ENCODE data around the gene NCS1. TPM values are rescaled to one million over a fixed set of nuclear protein-coding genes. Genes with fewer than 3 reads are reported as not detected.

Gene NCS1
- total and polyA plus RNA-seq, 2 of the 8 experiments (the other 6 are each of a cell fraction or from before 2014, with no cell fraction given) = 34.7 to 47.6 TPM

- CTCF ChIA-PET (ENCODE audit: partially characterized antibody) = interaction anchor here (1.1 kb wide), 1 partner anchor 101 kb away, joined by 4 read pairs; no protein-coding TSS in a partner anchor
- TF ChIP-seq EZH2 (IDR thresholded peaks at IDR 0.05; ENCODE audit: low read depth, low read length, severe bottlenecking) (no peak), BCL11A (IDR thresholded peaks at IDR 0.05; ENCODE audit: low read depth in 2 of 2, low read length in 2 of 2) (no peak), KDM4A (IDR thresholded peaks at IDR 0.05; ENCODE audit: low read depth, low read length, severe bottlenecking) (no peak), CTBP2 (IDR thresholded peaks at IDR 0.05; ENCODE audit: borderline replicate concordance, insufficient read depth, insufficient read length, low read length) (no peak), SIX5 (IDR thresholded peaks at IDR 0.05; ENCODE audit: low read depth, low read length) (no peak), TAF1 (IDR thresholded peaks at IDR 0.05; ENCODE audit: low read depth, low read length) (no peak), ZNF274 (IDR thresholded peaks at IDR 0.05; ENCODE audit: borderline replicate concordance, extremely low read depth, low read length) (no peak), TCF12 (IDR thresholded peaks at IDR 0.05; ENCODE audit: low read depth, low read length) (no peak), BRCA1 (IDR thresholded peaks at IDR 0.05; ENCODE audit: low read depth, low read length) (no peak), USF2 (IDR thresholded peaks at IDR 0.05; ENCODE audit: low read length) (no peak), FOSL1 (IDR thresholded peaks at IDR 0.05; ENCODE audit: insufficient read depth, low read depth, low read length) (no peak), NANOG (IDR thresholded peaks at IDR 0.05; ENCODE audit: insufficient read depth, low read depth, low read length, poor library complexity, severe bottlenecking) (no peak)
Measured at GRCh38 chr9:130129432-130130061, 42.7 kb upstream of the NCS1 start.

More at GRCh38 chr9:130129432-130130061, 42.7 kb upstream of the NCS1 start:
- Histone ChIP-seq H3K4me2 (ENCODE audit: insufficient read depth in 1 of 2, low read depth in 2 of 2, low read length in 2 of 2) (no peak overlapping the region), H3K23ac (ENCODE audit: insufficient read length) (no peak overlapping the region), H2BK12ac (ENCODE audit: low read depth, low read length) (no peak overlapping the region), H2BK20ac (ENCODE audit: low read length) (no peak overlapping the region), H3K23me2 (ENCODE audit: low read depth, low read length) (no peaks in the 10 kb centered on the region), H2AK5ac (ENCODE audit: low read depth, low read length) (no peak overlapping the region), H4K8ac (ENCODE audit: extremely low read depth, insufficient read depth, low read length) (no peak overlapping the region), H2AFZ (ENCODE audit: low read length) (no peak overlapping the region), H3K79me2 (ENCODE audit: control insufficient read depth in 1 of 2, insufficient read depth in 2 of 2, low read length in 2 of 2) (no peaks in the 10 kb centered on the region), H3K56ac (replicated peaks; ENCODE audit: insufficient read length, low read depth, low read length) (no peak overlapping the region), H2BK120ac (replicated peaks; ENCODE audit: low read depth, low read length) (no peak overlapping the region), H3K27ac (ENCODE audit: low read depth, low read length) (no peak overlapping the region), H3K27me3 (replicated peaks in 1 of 4; ENCODE audit: control insufficient read depth in 3 of 4, extremely low read depth in 1 of 4, insufficient read depth in 3 of 4, low read length in 3 of 4) (peaks cover 0 to 1% (median 0%) of the 10 kb centered on the region in 4 experiments; a peak in 1 of 7 replicates), H3K4me3 (ENCODE audit: extremely low read depth in 1 of 4, insufficient read depth in 2 of 4, low read depth in 3 of 4, low read length in 4 of 4) (no peak overlapping the region), H3K79me1 (ENCODE audit: low read depth, low read length) (no peaks in the 10 kb centered on the region; the same call in 1 of the 2 replicates), H3K4ac (replicated peaks; ENCODE audit: insufficient read length, low read depth, low read length) (no peak overlapping the region), H3K14ac (ENCODE audit: insufficient read length) (no peak overlapping the region), H3K9ac (replicated peaks in 1 of 4; ENCODE audit: extremely low read depth in 1 of 4, low read depth in 3 of 4, low read length in 3 of 4) (no peak overlapping the region), H3K36me3 (ENCODE audit: control insufficient read depth in 2 of 4, insufficient read depth in 4 of 4, low read length in 3 of 4) (peaks cover 0 to 21% (median 7%) of the 10 kb centered on the region in 4 experiments; a peak in 5 of 8 replicates), H3K9me3 (ENCODE audit: insufficient read depth in 2 of 2, low read depth in 1 of 2, low read length in 1 of 2) (no peaks in the 10 kb centered on the region), H2BK5ac (ENCODE audit: low read depth, low read length) (no peak overlapping the region), H3K18ac (ENCODE audit: extremely low read depth, low read length) (no peak overlapping the region), H4K91ac (replicated peaks; ENCODE audit: insufficient read length, low read length) (no peak overlapping the region), H3K4me1 (replicated peaks in 1 of 4; ENCODE audit: control insufficient read depth in 3 of 4, insufficient read depth in 4 of 4, low read length in 3 of 4) (no peaks in the 10 kb centered on the region), H2BK15ac (ENCODE audit: low read length) (no peak overlapping the region), H4K5ac (ENCODE audit: insufficient read length, low read depth, low read length) (no peak overlapping the region), H4K20me1 (replicated peaks in 1 of 2; ENCODE audit: control insufficient read depth in 1 of 2, insufficient read depth in 2 of 2, low read length in 2 of 2) (no peaks in the 10 kb centered on the region)
- 94% methylated on average over 22 of the region's 22 CpGs; no CpG with 5 or more reads in 1 of the 2 experiments for WGBS, 2 experiments (ENCODE audit: extremely low coverage in 1 of 2, insufficient coverage in 1 of 2, insufficient read length in 1 of 2, insufficient replicate concordance in 2 of 2, low coverage in 1 of 2, low lambda C conversion rate in 2 of 2, missing lambda C conversion rate in 1 of 2)
- DNase-seq (ENCODE audit: low read depth in 1 of 2, low spot score in 2 of 2) (no peak), FAIRE-seq (no peak)
- POLR2A ChIA-PET (ENCODE audit: partially characterized antibody) = no interaction called here

Data from H1 (cell line).